ENCODE data around the gene INAFM2. TPM values are rescaled to one million over a fixed set of nuclear protein-coding genes. Genes with fewer than 3 reads are reported as not detected.

The INAFM2 gene
- total and polyA plus RNA-seq, 9 donors, result 10.7 to 16.7 (median 13.3) TPM

DNA sequence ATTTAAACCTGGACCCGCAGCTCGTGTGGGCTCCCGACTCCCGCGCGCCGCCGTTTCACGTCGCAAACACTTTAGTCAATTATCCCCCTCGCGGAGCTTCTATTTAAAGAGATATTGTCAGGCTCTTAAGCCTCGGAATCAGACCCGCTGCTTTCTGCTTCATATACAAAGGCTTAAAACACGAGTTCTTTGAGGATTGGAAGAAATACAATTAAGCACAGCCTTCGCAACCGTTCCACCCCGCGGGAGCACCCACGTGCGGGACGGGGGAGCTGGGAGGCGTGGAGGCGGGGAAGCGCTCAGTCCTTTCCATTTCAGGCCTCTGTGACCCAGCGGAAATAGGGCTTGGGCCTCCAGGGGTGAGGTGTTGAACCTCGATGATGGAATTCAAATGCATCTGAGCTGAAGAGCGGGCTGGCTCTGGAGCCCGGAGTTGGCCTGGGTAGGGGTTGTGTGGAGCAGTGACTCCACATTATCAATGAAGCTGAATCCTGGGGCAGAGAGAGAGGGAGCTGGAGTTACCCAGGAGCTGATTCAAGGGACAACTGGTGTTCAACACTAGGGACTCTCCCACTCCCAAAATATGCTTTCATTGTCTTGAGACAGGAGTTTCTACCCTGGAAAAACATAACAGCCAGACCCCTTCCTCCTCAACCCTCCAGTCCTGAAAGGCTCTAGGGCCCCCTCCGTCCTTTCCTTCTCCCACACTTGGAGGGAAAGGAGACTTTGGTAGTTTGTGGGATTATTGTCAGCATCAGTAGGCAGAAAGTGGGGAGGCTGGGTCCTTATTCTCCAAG lies 43.0 kb upstream of the INAFM2 start:
- H3K36me3 ChIP-seq (ENCODE audit: control insufficient read depth, insufficient read depth, low read length), result no peaks in the 10 kb centered on the region
- H3K27ac ChIP-seq (ENCODE audit: low read length), result no peak overlapping the region
- H3K27me3 ChIP-seq (ENCODE audit: control insufficient read depth, insufficient read depth, low read length), result peaks cover 91% of the 10 kb centered on the region
- H3K9me3 ChIP-seq (replicated peaks; ENCODE audit: control insufficient read depth, low read depth, low read length), result no peaks in the 10 kb centered on the region
- DNase-seq, result no peak
- H3K4me1 ChIP-seq (ENCODE audit: control insufficient read depth, insufficient read depth, low read length), result peaks cover 39% of the 10 kb centered on the region
- WGBS (ENCODE audit: insufficient coverage), result 22% methylated on average over 18 of the region's 30 CpGs
- no peak overlapping the region for H3K4me3 ChIP-seq (ENCODE audit: low read length)

DNA sequence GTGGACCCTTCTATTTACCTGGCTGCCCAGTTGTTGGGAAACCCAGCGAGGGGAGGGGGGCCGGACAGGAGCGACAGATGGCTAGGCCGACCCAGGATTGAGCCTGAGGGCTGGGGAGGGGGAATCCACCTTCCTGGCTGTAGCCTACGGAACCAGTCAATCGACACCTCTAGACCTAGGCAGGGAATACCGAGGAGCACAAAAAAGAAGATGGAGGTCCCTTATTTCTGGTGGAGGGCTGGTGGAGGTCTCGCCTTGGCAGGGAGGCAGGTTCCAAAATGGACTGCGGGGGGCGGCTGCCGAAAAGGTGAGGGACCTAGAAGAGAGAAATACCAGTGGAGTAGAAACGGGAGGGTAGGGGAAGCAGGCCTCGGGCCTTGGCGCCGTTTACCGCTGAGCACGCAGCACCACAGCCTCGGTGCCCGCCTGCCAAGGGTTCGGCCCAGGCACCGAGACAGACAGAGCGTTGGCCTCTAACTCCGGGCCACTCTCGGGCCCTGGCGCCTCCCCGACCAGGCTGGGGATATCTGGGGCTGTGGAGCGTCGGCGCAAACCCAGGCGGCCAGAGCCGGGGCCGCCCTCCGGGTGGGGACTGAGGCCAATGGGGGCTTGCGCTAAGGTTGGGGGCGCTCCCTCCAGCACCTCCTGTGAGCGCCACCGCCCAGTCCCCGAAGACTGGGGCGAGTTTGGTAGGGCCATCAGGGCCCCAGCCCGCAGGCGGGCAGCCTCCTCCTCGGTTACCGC lies 42.3 kb upstream of the INAFM2 start:
- Histone ChIP-seq H3K27me3 (ENCODE audit: control insufficient read depth, insufficient read depth, low read length) (peaks cover 96% of the 10 kb centered on the region), H3K36me3 (ENCODE audit: control insufficient read depth, insufficient read depth, low read length) (no peaks in the 10 kb centered on the region), H3K27ac (ENCODE audit: low read length) (no peak overlapping the region), H3K9me3 (replicated peaks; ENCODE audit: control insufficient read depth, low read depth, low read length) (no peaks in the 10 kb centered on the region), H3K4me3 (ENCODE audit: low read length) (no peak overlapping the region), H3K4me1 (ENCODE audit: control insufficient read depth, insufficient read depth, low read length) (peaks cover 46% of the 10 kb centered on the region)
- WGBS (ENCODE audit: insufficient coverage), result 25% methylated on average over 42 of the region's 43 CpGs
- no peak for DNase-seq

DNA sequence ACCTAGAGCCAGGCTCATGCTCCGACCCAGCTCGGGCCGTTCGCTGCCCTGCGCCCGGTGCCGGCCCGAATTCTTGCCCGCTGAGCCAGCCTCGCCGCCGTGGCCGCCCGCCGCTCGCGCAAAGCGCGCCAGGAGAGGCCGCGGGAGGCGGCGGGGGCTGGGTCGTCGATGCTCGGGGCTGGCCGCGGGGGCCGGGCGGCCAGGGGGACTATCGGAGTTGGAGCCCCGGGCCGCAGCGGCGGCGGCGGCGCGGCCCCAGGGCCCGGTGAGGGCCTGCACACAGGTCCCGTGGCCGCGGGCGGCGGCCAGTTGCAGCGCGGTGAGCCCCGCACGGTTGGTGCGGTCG lies 41.7 kb upstream of the INAFM2 start:
- Histone ChIP-seq H3K27ac (ENCODE audit: low read length) (no peak overlapping the region), H3K27me3 (ENCODE audit: control insufficient read depth, insufficient read depth, low read length) (peaks cover 92% of the 10 kb centered on the region), H3K4me3 (ENCODE audit: low read length) (no peak overlapping the region), H3K36me3 (ENCODE audit: control insufficient read depth, insufficient read depth, low read length) (no peaks in the 10 kb centered on the region), H3K4me1 (ENCODE audit: control insufficient read depth, insufficient read depth, low read length) (peaks cover 51% of the 10 kb centered on the region), H3K9me3 (replicated peaks; ENCODE audit: control insufficient read depth, low read depth, low read length) (no peaks in the 10 kb centered on the region)
- no peak for DNase-seq
- WGBS (ENCODE audit: insufficient coverage), result 1% methylated on average over 51 of the region's 51 CpGs

DNA sequence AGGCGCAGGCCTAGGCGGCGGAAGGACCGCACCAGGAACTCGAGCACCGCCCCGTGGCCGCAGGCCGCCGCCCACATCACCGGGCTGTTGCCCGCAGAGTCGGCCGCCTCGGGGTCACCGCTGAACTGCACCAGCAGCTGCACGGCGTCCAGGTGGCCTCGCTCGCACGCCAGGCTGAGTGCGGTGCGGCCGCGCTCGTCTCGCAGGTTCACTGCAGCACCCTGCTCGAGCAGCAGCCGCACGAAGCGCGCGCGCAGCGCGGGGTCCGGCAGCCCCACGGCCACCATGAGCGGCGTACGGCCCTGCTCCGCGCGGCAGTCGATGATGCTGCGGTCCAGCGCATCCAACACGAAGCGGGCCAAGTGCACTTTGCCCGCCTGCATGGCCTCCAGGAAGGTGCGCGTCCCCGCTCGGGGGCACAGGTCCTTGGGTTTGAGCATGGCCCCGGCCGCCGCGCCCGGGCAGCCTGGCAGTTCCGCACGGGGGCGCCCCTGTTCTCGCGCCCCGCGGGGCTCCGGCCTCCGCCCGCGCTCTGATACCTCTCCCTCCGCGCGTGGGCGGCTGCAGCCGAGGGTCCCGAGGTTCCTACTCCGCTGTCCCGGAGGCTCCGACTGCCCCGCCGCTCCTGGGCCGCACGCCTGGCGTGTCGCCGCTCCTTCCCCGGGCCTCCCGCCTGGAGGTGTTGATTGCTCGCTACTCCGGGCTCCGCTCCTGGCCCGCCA lies 41.2 kb upstream of the INAFM2 start:
- Histone ChIP-seq H3K4me3 (ENCODE audit: low read length) (peak overlapping the region; percentile 25), H3K4me1 (ENCODE audit: control insufficient read depth, insufficient read depth, low read length) (peaks cover 56% of the 10 kb centered on the region), H3K27ac (ENCODE audit: low read length) (no peak overlapping the region), H3K36me3 (ENCODE audit: control insufficient read depth, insufficient read depth, low read length) (no peaks in the 10 kb centered on the region), H3K9me3 (replicated peaks; ENCODE audit: control insufficient read depth, low read depth, low read length) (no peaks in the 10 kb centered on the region), H3K27me3 (ENCODE audit: control insufficient read depth, insufficient read depth, low read length) (peaks cover 87% of the 10 kb centered on the region)
- DNase-seq, result no peak
- WGBS (ENCODE audit: insufficient coverage), result under 1% methylated on average over 92 of the region's 92 CpGs

DNA sequence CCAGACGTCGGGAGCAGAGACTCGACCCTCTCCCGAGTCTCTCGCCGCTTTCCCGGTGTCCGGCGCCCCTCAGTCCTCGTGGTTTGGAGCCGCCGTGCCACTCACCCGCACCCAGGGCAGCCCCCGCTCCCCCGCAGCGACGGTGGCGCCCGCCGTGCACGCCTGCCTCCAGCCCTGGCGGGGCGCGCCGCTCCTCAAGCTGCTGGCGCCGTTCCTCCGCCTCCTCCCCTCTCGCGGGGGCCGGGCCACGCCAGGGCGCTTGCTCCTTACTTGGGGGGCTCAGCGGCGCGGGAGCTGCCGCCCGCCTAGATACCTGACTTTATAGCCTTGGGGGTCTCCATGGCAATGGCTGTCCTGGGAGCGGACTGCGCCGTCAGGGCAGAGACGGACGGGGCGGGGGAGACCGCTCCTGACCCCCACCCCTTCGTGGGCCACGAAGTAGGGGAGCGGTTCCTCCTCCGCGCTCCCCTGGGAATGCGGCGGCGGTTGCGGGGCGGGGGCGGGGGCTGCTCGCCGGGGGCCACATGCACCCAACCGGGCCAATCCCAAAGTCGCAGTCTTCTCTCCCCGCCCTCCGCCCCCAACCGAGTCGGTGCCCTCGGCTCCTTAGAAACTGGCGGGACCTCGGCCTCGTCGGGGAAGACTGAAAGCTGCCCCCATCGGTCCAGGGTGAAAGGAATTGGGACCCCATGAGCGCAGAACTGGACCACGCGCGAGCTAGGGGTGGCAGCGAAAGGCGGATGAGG lies 40.5 kb upstream of the INAFM2 start, which contains the start of gene ANKRD63:
ANKRD63 (minus strand) TSS at position 196 of the 746 bp plus-strand sequence. CDS start 478 bp downstream, outside the sequence.
- WGBS (ENCODE audit: insufficient coverage), result under 1% methylated on average over 74 of the region's 76 CpGs
- DNase-seq, result no peak
- Histone ChIP-seq H3K4me3 (ENCODE audit: low read length) (peak within 1 kb of the TSS; percentile 25), H3K27ac (ENCODE audit: low read length) (no peak within 1 kb of the TSS), H3K9me3 (replicated peaks; ENCODE audit: control insufficient read depth, low read depth, low read length) (no peaks in the 10 kb centered on the region), H3K27me3 (ENCODE audit: control insufficient read depth, insufficient read depth, low read length) (peaks cover 80% of the 10 kb centered on the region), H3K36me3 (ENCODE audit: control insufficient read depth, insufficient read depth, low read length) (no peaks in the 10 kb centered on the region), H3K4me1 (ENCODE audit: control insufficient read depth, insufficient read depth, low read length) (peaks cover 51% of the 10 kb centered on the region)

DNA sequence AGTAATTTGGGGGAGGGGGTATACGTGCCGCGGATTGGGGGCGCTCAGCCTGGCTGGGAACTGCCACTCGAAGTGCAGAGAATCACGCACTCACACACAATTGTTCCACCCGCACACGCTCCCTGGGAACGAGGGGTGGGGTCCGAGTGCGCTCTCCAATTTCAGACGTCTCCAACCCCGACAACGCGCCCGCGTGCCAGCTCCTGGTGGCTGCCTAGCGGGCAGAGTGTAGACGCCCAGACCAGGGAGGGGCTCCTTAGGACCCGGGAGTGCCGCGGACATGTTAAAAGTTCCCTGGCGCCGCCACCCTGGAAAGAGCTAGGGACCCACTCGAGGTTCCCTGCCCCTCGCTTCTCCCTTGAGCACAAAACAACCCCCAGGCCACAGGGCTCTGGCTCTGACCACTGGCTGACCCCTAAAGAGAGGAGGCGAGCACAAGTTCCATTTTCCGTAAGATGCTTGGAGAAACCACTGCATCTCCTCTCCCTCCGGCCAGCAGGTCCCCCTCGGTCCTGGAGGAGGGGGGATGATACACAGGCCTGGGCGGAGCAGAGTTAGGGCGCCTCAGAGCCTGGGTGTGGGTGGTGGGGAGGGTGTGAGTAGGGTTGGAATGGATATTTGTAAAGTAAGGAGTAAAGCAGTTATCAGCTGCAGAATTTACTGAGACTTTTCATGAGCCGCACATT lies 39.7 kb upstream of the INAFM2 start:
- 7% methylated on average over 20 of the region's 33 CpGs for WGBS (ENCODE audit: insufficient coverage)
- peaks cover 73% of the 10 kb centered on the region for H3K27me3 ChIP-seq (ENCODE audit: control insufficient read depth, insufficient read depth, low read length)
- no peaks in the 10 kb centered on the region for H3K9me3 ChIP-seq (replicated peaks; ENCODE audit: control insufficient read depth, low read depth, low read length)
- peaks cover 50% of the 10 kb centered on the region for H3K4me1 ChIP-seq (ENCODE audit: control insufficient read depth, insufficient read depth, low read length)
- peak; percentile 53 for DNase-seq
- H3K4me3 ChIP-seq (ENCODE audit: low read length), result no peak overlapping the region
- no peaks in the 10 kb centered on the region for H3K36me3 ChIP-seq (ENCODE audit: control insufficient read depth, insufficient read depth, low read length)
- no peak overlapping the region for H3K27ac ChIP-seq (ENCODE audit: low read length)

DNA sequence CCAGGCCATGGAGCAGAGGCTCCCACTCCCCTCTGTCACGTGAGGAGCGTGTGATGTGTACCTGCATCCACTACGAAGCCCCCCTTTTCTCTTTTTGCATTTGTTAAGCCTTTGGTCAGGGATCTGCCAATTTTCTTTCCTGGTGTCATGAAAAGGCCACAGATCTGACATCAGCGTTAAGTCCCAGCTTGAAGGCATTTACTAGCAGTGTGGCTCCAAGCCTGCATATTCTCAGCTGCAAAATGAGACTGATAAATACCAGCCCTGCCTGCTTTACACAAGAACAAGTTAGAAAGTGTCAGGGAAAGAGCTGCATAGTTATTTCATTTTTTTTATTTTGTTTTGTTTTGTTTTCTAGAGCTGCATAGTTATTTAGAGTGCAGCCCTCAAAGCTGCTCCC lies 38.3 kb upstream of the INAFM2 start:
- no peaks in the 10 kb centered on the region for H3K9me3 ChIP-seq (replicated peaks; ENCODE audit: control insufficient read depth, low read depth, low read length)
- no peak overlapping the region for H3K4me3 ChIP-seq (ENCODE audit: low read length)
- H3K27me3 ChIP-seq (ENCODE audit: control insufficient read depth, insufficient read depth, low read length), result peaks cover 64% of the 10 kb centered on the region
- no peaks in the 10 kb centered on the region for H3K36me3 ChIP-seq (ENCODE audit: control insufficient read depth, insufficient read depth, low read length)
- H3K4me1 ChIP-seq (ENCODE audit: control insufficient read depth, insufficient read depth, low read length), result peaks cover 49% of the 10 kb centered on the region
- DNase-seq, result peak; percentile 73
- no peak overlapping the region for H3K27ac ChIP-seq (ENCODE audit: low read length)
- 54% methylated on average over 4 of the region's 4 CpGs for WGBS (ENCODE audit: insufficient coverage)

DNA sequence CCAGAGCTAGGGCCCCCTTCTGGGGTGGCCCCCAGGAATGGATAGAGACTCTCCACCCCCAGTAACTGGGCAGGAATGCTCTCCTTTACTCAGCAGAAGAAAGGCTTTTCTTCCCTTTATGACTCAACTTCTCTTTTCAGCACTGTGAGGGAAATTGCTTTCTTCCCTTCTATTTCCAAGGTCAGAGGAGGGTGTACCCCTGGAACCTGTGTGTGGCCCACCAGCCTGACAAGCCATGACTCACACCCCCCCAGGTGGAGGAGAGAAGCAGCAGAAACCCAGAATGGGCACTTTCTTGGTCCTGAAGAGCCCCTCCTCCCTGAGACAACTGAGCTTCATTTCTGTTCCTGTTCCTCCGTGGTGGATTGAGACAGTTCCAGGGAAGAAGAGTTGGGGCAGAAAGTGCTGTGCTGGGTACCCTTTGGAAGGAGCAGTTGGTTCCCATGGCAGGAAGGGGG lies 37.9 kb upstream of the INAFM2 start:
- Histone ChIP-seq H3K27ac (ENCODE audit: low read length) (no peak overlapping the region), H3K36me3 (ENCODE audit: control insufficient read depth, insufficient read depth, low read length) (no peaks in the 10 kb centered on the region), H3K4me3 (ENCODE audit: low read length) (no peak overlapping the region), H3K4me1 (ENCODE audit: control insufficient read depth, insufficient read depth, low read length) (peaks cover 54% of the 10 kb centered on the region), H3K9me3 (replicated peaks; ENCODE audit: control insufficient read depth, low read depth, low read length) (no peaks in the 10 kb centered on the region), H3K27me3 (ENCODE audit: control insufficient read depth, insufficient read depth, low read length) (peaks cover 64% of the 10 kb centered on the region)
- no peak for DNase-seq
- WGBS (ENCODE audit: insufficient coverage), result 14% methylated on average over 1 of the region's 1 CpG

DNA sequence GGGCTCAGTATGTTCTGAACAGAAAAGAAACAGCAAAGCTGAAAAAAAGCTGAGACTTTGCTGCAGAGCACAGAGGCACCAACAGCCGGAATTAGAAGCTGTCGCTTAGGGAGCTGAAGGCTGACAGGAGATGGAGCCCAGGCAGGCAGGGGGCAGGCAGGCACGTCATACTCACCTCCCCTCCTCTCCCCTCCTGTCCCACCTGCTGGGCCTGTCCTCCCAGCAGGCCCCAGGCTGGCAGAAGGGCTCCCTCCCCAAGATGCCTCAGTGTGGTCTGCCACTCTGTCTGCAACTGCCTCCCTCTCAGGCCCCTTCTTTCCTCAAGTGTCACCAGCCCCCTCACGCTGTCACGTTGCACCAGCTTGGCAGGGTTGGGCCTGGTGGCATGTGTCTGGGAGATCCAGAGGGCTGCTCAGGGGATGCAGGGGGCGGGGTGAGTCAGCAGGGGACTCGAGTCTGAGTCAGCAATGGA lies 37.4 kb upstream of the INAFM2 start:
- DNase-seq, result no peak
- H3K27ac ChIP-seq (ENCODE audit: low read length), result no peak overlapping the region
- no peaks in the 10 kb centered on the region for H3K36me3 ChIP-seq (ENCODE audit: control insufficient read depth, insufficient read depth, low read length)
- H3K27me3 ChIP-seq (ENCODE audit: control insufficient read depth, insufficient read depth, low read length), result peaks cover 59% of the 10 kb centered on the region
- peaks cover 54% of the 10 kb centered on the region for H3K4me1 ChIP-seq (ENCODE audit: control insufficient read depth, insufficient read depth, low read length)
- no peak overlapping the region for H3K4me3 ChIP-seq (ENCODE audit: low read length)
- no peaks in the 10 kb centered on the region for H3K9me3 ChIP-seq (replicated peaks; ENCODE audit: control insufficient read depth, low read depth, low read length)
- 67% methylated on average over 7 of the region's 7 CpGs for WGBS (ENCODE audit: insufficient coverage)
